ENCODE results near the gene FAM83E.
"Not testable (repeated sequence)": the region's sequence is repeated elsewhere in the genome, so short reads cannot be mapped to it uniquely, and the experiment has no call there.

Gene FAM83E

DNA sequence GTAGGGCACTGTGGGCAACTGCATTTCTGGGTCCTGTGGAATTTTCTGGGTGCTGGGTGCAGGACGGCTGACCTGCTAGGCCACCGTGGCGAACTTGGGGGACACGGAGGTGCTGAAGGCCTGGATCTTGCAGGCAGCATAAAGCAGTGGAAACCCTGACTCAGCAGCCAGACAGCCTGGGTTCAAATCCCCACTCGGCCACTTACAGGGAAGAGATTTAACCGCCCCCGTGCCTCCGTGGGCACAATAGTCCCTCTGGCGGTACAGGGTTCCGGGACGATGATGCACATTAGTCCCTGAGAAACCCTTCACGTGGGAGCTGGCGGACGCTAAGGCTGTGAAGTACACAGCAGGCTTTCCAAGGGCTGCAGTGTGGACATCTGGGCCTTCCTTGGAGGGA is 3.0 kb downstream of the FAM83E start:
- no peak for DNase-seq (ENCODE audit: low spot score)

GRCh38 chr19:48609571-48610108 is 5.2 kb downstream of the FAM83E start:
- DNase-seq (ENCODE audit: low spot score) = no peak

DNA sequence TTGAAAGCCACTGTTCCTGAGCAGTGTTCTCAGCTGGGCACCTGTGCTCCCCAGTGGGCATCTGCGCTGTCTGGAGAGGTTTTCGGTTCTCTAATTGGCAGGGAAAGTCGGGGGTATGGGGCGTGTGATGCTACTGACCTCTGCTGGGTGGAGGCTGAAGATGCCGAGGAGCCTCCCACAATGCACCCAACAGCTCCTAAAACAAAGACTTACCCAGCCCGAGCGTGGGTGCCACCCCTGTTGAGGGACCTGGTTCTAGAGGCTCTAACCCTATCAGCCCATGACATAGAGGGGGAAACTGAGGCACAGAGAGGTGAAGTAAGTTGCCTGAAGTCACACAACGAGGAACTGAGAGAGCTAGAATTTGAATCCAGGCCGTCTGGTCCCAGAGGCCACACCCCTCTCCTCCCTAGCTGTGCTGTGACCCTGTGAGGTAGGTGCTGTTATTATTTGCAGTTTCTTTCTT is 6.0 kb downstream of the FAM83E start:
- no peak for DNase-seq (ENCODE audit: low spot score)

DNA sequence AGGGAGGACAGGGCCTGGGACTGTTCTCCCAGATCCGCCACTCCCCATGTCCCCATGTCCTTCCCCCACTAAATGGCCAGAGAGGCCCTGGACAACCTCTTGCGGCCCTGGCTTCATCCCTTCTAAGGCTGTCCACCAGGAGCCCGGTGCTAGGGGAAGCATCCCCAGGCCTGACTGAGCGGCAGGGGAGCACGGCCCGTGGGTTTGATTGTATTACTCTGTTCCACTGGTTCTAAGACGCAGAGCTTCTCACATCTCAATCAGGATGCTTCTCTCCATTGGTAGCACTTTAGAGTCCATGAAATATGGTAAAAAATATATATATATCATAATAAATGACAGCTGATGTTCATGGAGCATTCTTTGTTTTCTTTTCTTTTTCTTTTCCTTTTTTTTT is 7.5 kb downstream of the FAM83E start:
- DNase-seq (ENCODE audit: low spot score) = no peak

GRCh38 chr19:48606463-48607358 is 8.2 kb downstream of the FAM83E start, which contains the start of gene SPACA4:
Gene SPACA4 (plus strand): TSS chr19:48606742. CDS start chr19:48606979, 237 bp downstream.
- DNase-seq (ENCODE audit: low spot score) = no peak

DNA sequence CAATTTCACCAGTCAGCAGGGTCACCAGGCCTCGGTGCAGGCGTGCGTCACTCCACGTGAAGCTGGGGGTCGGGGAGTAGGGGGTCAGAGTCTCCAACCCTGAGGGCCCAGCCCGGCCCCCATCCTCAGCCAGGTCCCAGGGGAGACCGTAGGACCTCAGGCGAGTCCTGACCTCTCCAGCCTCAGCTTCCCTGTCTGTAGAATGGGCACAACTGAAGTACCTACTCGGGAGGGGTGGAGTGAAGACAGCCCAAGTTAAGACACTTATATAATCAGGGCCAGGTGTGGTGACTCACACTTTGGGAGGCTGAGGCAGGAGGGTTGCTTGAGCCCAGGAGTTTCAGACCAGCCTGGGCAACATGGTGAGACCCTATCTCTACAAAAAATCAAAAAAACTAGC is 11.0 kb downstream of the FAM83E start:
- no peak for DNase-seq (ENCODE audit: low spot score)

DNA sequence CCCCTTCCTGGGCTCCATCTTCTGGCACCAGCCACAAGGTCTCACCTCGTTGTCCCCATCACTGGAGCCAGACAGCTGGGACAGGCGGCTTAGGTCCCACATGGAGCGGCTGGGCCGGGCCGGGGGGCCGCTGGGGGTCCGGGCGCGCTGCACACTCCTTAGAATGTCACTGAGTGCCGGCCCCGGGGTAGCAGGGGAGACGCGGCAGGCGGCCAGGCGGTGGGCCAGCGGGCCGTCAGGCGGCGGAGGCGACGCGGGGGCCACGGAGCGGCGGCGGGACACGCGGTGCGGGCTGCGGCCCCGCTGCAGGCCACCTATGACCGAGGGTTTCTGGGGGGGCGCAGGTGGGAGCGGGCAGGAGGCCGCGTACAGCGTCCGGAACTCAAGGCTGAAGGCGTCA is 11.4 kb downstream of the FAM83E start:
- DNase-seq (ENCODE audit: low spot score) = no peak

- no peak for DNase-seq (ENCODE audit: low spot score)
Observed at GRCh38 chr19:48603001-48603400, 11.9 kb downstream of the FAM83E start.

GRCh38 chr19:48600679-48601417 is 14.0 kb downstream of the FAM83E start:
- DNase-seq (ENCODE audit: low spot score) = no peak

DNA sequence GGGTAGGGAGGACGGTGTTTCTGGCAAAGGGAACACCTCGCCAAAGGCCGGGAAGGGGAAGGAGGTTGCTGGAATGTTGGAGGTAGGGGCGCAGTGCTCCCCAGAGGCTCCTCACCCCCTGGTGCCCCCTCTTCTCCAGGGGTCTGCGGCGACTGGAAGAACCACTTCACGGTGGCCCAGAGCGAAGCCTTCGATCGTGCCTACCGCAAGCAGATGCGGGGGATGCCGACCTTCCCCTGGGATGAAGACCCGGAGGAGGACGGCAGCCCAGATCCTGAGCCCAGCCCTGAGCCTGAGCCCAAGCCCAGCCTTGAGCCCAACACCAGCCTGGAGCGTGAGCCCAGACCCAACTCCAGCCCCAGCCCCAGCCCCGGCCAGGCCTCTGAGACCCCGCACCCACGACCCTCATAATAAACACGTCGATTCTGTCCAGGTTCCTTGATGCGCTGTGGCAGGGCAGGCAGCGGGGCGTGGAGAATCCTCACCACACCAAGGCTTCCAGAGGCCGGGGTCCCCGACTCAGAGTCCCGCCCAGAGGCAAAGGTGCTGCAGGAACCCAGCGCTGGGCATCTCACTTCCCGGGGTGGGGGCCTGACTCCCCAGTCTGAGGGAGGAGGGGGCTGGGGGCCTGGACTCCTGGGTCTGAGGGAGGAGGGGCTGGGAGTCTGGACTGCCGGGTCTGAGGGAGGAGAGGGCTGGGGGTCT is 15.7 kb downstream of the FAM83E start:
- no peak for DNase-seq (ENCODE audit: low spot score)

- no peak for DNase-seq (ENCODE audit: low spot score)
Observed at GRCh38 chr19:48596679-48597465, 18.0 kb downstream of the FAM83E start.

DNA sequence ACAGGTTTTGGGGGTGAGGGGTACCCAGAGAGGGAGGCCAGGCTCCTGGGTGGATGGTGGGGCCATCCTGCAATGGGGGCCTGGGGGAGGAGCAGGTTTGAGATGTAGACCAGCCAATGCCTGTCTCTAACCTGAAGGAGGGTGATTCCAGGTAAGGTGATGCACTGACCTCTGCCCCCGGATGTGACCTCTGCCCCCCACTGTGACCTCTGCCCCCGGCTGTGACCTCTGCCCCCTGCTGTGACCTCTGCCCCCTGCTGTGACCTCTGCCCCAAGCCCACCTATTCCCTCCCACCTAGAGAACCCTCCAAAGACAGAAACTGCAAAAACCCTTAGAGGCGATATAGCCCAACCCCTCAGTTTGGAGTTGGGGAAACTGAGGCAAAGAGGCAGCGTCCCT is 18.6 kb downstream of the FAM83E start:
- no peak for DNase-seq (ENCODE audit: low spot score)

DNA sequence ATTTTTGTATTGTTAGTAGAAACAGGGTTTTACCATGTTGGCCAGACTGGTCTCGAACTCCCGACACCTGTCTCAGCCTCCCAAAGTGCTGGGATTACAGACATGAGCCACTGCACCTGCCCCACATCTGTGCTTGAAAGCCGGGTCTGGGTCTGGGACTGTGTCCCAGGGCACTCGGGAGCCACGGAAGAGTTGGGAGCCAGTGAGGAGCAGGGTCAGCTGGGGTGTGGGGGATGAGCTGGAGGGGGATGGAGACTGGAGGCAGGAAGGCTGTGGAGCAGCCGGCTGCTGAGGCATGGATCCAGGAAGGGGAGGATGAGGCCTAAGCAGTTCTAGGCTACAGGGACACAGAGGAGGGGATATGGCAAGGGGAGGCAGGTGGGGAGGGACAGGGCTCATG is 19.0 kb downstream of the FAM83E start:
- no peak for DNase-seq (ENCODE audit: low spot score)

- no peak for DNase-seq (ENCODE audit: low spot score)
Observed at GRCh38 chr19:48595171-48595570, 19.7 kb downstream of the FAM83E start.

GRCh38 chr19:48591021-48591420 is 23.9 kb downstream of the FAM83E start:
- no peak for DNase-seq (ENCODE audit: low spot score)

- DNase-seq (ENCODE audit: low spot score) = peak; percentile 68
Observed at GRCh38 chr19:48588670-48589401, 26.0 kb downstream of the FAM83E start.

- DNase-seq (ENCODE audit: low spot score) = no peak
Observed at GRCh38 chr19:48587387-48587786, 27.5 kb downstream of the FAM83E start.

- no peak for DNase-seq (ENCODE audit: low spot score)
Observed at GRCh38 chr19:48582168-48582567, 32.7 kb downstream of the FAM83E start.

- DNase-seq (ENCODE audit: low spot score) = no peak
Observed at GRCh38 chr19:48578891-48579290, 36.0 kb downstream of the FAM83E start.

GRCh38 chr19:48577908-48578307 is 37.0 kb downstream of the FAM83E start:
- DNase-seq (ENCODE audit: low spot score) = not testable (repeated sequence)
